C4-2B (cell line): Measurements from ENCODE around the gene FAM210B.

ENCODE experiments used
- ZFX ChIP-seq: fragments of 450-650 bp; IDR thresholded peaks from 2 replicates; pipeline ENCODE4 v1.6.1; 2017
- TF ChIP-seq, protein P1 (sequence below): fragments of 450-650 bp; conservative IDR thresholded peaks from 2 replicates; pipeline ENCODE4 v1.5.1; 2017; ENCODE audit warnings: mild to moderate bottlenecking

DNA sequence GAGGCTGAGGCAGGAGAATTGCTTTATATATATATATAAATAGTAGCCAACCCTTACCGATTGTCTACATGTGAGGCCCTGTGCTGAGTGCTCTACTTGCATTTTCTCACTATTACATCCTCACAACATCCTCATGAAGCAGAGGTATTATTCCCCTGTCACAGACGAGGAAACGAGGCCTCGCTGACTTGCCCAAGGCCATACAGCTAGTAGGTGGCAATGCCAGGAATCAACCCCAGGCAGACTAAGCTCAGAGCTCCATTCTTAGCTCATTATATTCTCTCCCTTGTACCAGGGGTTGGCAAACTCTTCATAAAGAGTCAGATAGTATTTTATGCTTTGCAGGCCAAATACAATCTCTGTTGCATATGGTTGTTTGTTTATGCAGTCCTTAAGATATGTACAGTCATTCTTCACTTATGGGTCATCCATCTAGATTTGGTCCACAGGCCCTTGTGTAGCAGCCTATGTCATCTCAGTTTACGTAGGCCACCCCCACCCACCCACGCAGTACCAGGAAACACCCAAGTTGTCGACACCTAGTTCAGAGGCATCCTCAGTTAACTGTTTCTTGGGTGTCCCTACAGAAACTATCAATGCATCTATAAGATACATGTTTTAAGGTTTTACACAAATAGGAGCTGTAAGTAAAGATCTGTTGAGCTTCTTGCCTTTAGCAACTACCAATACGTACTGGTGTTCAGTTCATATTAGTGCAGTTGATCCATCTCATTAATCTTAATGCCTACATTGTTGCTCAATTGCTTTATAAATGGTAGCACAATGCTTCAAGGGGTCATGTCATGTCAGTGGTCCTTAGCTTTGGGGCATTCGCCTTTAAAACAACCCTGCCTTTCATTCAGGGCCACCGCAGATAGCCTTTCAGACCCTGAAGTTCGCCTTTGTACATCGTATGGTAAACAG is 56.3 kb downstream of the FAM210B start:
- TF ChIP-seq, protein P1, sequence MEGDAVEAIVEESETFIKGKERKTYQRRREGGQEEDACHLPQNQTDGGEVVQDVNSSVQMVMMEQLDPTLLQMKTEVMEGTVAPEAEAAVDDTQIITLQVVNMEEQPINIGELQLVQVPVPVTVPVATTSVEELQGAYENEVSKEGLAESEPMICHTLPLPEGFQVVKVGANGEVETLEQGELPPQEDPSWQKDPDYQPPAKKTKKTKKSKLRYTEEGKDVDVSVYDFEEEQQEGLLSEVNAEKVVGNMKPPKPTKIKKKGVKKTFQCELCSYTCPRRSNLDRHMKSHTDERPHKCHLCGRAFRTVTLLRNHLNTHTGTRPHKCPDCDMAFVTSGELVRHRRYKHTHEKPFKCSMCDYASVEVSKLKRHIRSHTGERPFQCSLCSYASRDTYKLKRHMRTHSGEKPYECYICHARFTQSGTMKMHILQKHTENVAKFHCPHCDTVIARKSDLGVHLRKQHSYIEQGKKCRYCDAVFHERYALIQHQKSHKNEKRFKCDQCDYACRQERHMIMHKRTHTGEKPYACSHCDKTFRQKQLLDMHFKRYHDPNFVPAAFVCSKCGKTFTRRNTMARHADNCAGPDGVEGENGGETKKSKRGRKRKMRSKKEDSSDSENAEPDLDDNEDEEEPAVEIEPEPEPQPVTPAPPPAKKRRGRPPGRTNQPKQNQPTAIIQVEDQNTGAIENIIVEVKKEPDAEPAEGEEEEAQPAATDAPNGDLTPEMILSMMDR: no peak
- TF ChIP-seq ZFX: no peak
